IPS-15b (cell line): ENCODE data around the gene KRTAP10-11.
"Not testable (repeated sequence)": the region's sequence is repeated elsewhere in the genome, so short reads cannot be mapped to it uniquely, and the experiment has no call there.

Source experiments
- H3K27me3 ChIP-seq: one replicate; pipeline ENCODE4 v1.6.1; 2013; ENCODE audit warnings: low read length; ENCODE audit not compliant: control insufficient read depth, insufficient read depth
- H3K36me3 ChIP-seq: one replicate; pipeline ENCODE4 v1.6.1; 2013; ENCODE audit warnings: low read length; ENCODE audit not compliant: control insufficient read depth, insufficient read depth
- H3K4me1 ChIP-seq: one replicate; pipeline ENCODE4 v1.6.1; 2013; ENCODE audit warnings: mild to moderate bottlenecking, low read length; ENCODE audit not compliant: control insufficient read depth, insufficient read depth
- H3K4me3 ChIP-seq: one replicate; pipeline ENCODE4 v1.5.1; 2013; ENCODE audit warnings: low read depth, low read length
- H3K9ac ChIP-seq: one replicate; pipeline ENCODE4 v1.6.1; 2013; ENCODE audit warnings: low read depth, mild to moderate bottlenecking, low read length
- H3K9me3 ChIP-seq: one replicate; pipeline ENCODE4 v1.6.1; 2013; ENCODE audit warnings: mild to moderate bottlenecking, low read length; ENCODE audit not compliant: control insufficient read depth, insufficient read depth

The KRTAP10-11 gene

DNA sequence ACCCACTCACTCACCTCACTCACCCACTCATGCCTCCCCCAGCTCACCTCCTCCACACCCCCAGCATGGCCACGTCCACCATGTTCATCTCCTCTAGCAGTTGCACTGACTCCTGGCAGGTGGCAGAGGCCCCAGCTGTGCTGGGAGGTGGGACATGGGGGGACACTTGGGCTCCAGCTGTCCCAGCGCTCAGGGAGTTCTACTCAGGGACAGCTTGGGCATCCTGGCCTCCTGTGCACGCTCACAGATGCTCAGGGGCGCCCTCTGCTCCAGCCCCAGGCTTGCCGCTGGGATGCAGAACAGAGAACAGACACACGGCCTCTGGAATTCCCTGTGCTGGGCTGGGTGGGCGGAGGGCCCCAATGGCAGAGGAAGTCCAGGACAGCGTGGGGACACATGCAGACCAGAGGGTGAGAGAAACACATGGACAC lies 29.1 kb upstream of the KRTAP10-11 start:
- Histone ChIP-seq H3K27me3 (no peaks in the 10 kb centered on the region), H3K4me1 (no peaks in the 10 kb centered on the region)

DNA sequence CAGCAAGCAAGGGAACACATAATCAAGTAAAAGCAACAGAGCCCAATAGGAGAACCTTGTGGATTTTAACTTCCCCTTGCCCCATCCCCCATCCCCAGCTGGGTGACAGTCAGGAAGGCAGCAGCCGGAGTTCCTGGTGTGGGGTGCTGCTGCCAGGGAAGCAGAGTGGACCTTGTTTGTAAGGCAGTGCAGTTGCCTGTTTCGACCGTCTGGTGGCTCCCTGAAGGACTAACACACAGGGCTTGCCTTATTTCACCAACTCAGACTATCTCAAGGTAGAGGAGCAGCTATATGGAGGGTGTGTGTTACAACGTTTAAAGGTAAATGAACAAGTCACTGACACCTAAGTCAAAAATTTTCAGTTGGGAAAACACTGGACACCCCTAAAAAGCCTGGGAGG lies 27.7 kb upstream of the KRTAP10-11 start:
- Histone ChIP-seq H3K27me3 (no peaks in the 10 kb centered on the region), H3K9me3 (peaks cover 3% of the 10 kb centered on the region), H3K4me3 (no peak overlapping the region), H3K4me1 (no peaks in the 10 kb centered on the region), H3K9ac (no peak overlapping the region), H3K36me3 (no peaks in the 10 kb centered on the region)

More for the DNA sequence above, 29.1 kb upstream of the KRTAP10-11 start:
- no peak overlapping the region for H3K9ac ChIP-seq
- H3K9me3 ChIP-seq: no peaks in the 10 kb centered on the region
- H3K4me3 ChIP-seq: no peak overlapping the region
- no peaks in the 10 kb centered on the region for H3K36me3 ChIP-seq

DNA sequence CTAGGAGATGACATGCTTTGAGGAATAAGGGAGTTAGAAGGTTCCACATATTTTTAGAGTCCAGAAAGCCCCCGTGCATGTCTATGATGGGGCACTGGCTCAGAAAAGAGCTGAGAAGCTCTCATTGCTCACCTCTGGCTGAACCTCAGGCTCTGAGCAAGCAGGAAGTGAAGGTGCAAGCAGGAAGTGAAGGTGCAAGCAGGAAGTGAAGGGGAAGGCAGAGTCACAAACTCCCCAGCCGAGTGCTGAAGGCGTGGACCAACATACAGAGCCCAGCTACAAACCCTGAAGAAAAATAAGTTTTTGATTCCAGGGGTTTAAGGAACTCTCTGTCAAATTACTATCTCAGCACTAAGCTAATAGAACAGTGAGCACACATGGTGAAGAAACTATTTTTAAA lies 27.3 kb upstream of the KRTAP10-11 start:
- Histone ChIP-seq H3K4me1 (no peaks in the 10 kb centered on the region), H3K4me3 (no peak overlapping the region), H3K9me3 (peaks cover 6% of the 10 kb centered on the region), H3K9ac (no peak overlapping the region), H3K27me3 (no peaks in the 10 kb centered on the region), H3K36me3 (no peaks in the 10 kb centered on the region)

DNA sequence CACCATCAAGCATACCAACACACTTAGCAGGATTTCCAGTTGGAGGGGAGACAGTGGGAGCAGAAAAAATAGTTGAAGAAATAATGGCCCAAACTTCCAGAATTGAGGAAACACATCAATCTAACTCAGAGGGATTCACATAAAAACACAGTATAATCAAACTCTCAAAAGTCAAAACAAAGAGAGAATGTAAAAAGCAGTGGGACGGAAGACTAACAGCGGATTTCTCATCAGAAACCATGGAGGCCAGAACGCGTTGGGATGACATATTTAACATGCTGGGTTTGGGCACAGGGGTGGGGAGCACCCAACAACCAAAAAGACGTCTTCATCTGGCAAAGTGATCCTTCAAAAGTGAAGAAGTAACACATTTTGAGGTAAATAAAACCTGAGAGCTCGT lies 26.3 kb upstream of the KRTAP10-11 start:
- peaks cover 8% of the 10 kb centered on the region for H3K9me3 ChIP-seq
- no peak overlapping the region for H3K9ac ChIP-seq
- H3K4me1 ChIP-seq: no peaks in the 10 kb centered on the region
- H3K36me3 ChIP-seq: no peaks in the 10 kb centered on the region
- H3K27me3 ChIP-seq: no peaks in the 10 kb centered on the region
- no peak overlapping the region for H3K4me3 ChIP-seq

DNA sequence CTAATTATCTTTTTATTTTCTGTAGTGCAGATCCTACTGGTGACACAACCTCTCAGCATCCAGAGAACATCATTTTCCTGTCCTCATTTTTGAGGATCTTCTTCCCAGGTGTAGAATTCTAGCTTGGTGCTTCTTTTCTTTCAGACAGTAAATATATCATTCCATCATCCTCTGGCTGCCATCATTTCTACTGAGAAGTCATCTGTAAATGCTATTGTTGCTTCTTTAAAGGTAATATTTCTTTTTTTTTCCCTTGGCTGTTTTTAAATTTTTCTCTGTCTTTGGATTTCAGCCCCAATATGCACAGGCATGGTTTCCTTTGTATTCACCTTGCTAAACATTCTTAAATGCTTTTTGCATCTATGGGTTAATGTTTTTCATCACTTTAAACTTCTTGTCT lies 22.6 kb upstream of the KRTAP10-11 start:
- Histone ChIP-seq H3K36me3 (no peaks in the 10 kb centered on the region), H3K4me1 (no peaks in the 10 kb centered on the region), H3K9ac (no peak overlapping the region), H3K9me3 (peaks cover 8% of the 10 kb centered on the region), H3K4me3 (no peak overlapping the region), H3K27me3 (no peaks in the 10 kb centered on the region)

DNA sequence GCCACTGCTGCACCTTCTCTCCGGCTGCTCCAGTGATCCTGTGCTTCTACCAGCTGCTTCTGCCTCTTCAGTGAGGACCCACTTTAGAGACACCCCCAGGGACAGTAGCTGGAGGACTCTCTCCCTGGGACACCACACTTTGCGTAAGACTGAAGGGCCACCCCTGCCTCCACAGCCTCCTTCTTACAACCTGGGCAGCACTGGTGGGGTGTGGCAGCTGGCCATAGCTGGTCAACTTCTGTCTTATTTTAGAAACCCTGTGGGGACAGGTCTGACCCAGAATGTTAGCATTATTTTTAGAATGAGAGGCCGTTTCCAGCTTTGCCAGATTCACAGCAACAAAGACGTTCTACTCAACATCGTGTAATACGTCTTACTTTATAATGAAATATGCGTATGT lies 20.5 kb upstream of the KRTAP10-11 start:
- Histone ChIP-seq H3K9ac (no peak overlapping the region), H3K36me3 (no peaks in the 10 kb centered on the region), H3K4me1 (no peaks in the 10 kb centered on the region), H3K9me3 (peaks cover 8% of the 10 kb centered on the region), H3K4me3 (no peak overlapping the region), H3K27me3 (no peaks in the 10 kb centered on the region)

DNA sequence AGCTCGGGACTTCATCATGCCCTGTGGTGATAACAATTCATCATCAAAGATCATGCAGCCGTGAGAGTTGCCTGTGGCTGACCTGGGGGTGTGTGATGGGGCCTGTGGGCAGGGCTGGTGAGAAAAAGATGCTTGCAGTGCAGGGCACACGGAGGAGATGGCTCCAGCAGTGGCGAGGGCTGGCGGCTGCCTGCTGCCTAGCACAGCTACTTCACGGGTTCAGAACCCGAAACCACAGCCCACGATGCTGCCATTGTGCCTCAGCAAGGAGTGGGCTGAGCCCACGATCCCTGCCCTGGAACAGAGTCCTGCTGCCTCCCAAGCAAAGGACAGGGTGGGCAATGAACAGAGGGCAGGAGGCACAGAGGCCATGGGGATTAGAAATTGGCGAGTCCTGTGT lies 20.0 kb upstream of the KRTAP10-11 start:
- Histone ChIP-seq H3K27me3 (no peaks in the 10 kb centered on the region), H3K9ac (no peak overlapping the region), H3K4me3 (no peak overlapping the region), H3K9me3 (peaks cover 8% of the 10 kb centered on the region), H3K36me3 (no peaks in the 10 kb centered on the region), H3K4me1 (no peaks in the 10 kb centered on the region)

DNA sequence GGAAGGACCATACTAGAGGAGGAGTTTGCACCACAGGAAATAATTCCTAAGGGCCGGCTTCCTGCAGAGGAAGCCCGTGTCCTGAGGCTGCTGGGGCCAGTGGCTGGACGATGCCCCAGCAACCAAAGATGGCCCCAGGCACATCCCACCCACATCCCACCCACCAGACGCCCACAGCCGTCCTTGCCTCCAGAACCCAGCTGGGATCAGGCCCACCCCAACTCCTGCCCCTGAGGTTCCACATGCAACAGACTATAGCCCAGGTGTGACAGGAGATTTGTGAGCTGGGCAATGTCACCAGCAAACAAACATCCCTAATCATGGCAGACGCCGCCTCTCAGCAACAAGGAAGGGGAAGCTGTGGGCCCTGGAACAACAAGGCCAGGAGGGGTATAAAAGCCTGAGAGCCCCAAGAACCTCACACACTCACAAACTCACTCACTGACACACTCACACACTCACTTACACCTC lies 19.5 kb upstream of the KRTAP10-11 start, which contains the start of gene KRTAP10-9:
Gene KRTAP10-9, plus strand, starts transcription at position 421 of the 471 bp plus-strand sequence. CDS start 79 bp downstream, outside the sequence.
- Histone ChIP-seq H3K4me1 (no peaks in the 10 kb centered on the region), H3K9me3 (peaks cover 8% of the 10 kb centered on the region), H3K4me3 (no peak within 1 kb of the TSS), H3K36me3 (no peaks in the 10 kb centered on the region), H3K9ac (no peak within 1 kb of the TSS), H3K27me3 (no peaks in the 10 kb centered on the region)

DNA sequence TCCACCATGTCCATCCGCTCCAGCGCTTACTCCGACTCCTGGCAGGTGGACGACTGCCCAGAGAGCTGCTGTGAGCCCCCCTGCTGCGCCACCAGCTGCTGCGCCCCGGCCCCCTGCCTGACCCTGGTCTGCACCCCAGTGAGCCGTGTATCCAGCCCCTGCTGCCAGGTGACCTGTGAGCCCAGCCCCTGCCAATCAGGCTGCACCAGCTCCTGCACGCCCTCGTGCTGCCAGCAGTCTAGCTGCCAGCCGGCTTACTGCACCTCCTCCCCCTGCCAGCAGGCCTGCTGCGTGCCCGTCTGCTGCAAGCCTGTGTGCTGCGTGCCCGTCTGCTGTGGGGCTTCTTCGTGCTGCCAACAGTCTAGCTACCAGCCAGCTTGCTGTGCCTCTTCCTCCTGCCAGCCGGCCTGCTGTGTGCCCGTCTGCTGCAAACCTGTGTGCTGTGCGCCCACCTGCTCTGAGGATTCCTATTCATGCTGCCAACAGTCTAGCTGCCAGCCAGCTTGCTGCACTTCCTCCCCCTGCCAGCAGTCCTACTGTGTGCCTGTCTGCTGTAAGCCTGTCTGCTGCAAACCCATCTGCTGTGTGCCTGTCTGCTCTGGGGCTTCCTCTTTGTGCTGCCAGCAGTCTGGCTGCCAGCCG lies 18.9 kb upstream of the KRTAP10-11 start:
- H3K27me3 ChIP-seq, H3K9me3 ChIP-seq, H3K36me3 ChIP-seq, H3K4me3 ChIP-seq, H3K9ac ChIP-seq, H3K4me1 ChIP-seq: not testable (repeated sequence)

DNA sequence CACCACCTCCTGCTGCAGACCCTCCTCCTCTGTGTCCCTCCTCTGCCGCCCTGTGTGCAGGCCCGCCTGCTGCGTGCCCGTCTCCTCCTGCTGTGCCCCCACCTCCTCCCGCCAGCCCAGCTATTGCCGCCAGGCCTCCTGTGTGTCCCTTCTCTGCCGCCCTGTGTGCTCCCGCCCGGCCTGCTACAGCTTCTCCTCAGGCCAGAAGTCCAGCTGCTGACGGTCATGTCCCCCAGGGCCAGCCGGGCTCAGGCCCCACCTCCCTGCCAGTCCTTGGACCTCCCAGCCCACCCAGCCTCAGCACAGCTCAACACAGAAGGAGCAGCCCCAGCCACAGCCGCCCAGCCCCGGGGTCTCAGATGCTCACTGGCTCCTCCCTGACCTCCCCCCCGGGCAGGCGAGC lies 18.4 kb upstream of the KRTAP10-11 start:
- H3K27me3 ChIP-seq, H3K9ac ChIP-seq, H3K4me3 ChIP-seq, H3K9me3 ChIP-seq, H3K4me1 ChIP-seq, H3K36me3 ChIP-seq: not testable (repeated sequence)

DNA sequence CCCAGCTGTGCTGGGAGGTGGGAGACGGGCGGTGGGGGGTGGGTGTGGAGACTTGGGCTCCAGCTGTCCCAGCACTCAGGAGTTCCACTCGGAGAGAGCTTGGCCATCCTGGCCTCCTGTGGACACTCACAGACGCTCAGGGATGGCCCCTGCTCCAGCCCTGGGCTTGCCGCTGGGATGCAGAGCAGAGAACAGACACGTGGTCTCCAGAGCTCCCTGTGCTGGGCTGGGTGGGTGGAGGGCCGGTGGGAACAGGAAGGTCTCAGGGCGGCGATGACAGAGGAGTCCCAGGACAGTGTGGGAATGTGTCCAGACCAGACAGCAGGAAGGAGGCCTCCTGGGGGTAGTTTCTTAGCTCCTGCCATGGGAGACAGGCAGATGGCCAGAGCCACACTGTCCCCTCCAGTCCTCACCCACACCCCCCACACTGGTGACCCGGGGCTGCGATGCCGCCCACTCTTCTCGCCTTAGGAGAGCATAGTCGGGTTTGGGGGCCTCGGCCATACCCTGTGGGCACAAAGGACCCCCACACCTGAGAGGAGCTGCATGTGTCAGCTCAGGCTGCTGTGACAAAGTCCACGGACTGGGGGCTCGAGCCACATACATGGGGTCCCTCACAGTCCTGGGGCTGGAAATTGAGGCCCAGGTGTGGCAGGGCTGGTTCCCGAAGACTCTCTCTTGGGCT lies 17.4 kb upstream of the KRTAP10-11 start:
- Histone ChIP-seq H3K9ac (no peak overlapping the region), H3K9me3 (peaks cover 3% of the 10 kb centered on the region), H3K27me3 (no peaks in the 10 kb centered on the region), H3K36me3 (no peaks in the 10 kb centered on the region), H3K4me1 (no peaks in the 10 kb centered on the region), H3K4me3 (no peak overlapping the region)

DNA sequence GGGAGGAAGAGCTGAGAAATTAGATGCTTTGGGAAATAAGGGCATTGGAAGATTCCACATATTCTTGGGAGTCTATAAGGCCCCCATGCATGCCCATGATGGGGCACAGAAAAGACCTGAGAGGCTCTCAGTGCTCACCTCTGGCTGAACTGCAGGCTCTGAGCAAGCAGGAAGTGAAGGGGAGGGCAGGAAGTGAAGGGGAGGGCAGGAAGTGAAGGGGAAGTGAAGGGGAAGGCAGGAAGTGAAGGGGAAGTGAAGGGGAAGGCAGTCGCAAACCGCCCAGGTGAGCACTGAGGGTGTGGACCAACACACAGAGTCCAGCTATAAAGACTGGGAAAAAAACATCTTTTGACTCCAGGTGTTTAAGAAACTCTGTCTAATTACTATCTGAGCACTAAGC lies 15.8 kb upstream of the KRTAP10-11 start:
- H3K4me1 ChIP-seq: no peaks in the 10 kb centered on the region
- no peaks in the 10 kb centered on the region for H3K36me3 ChIP-seq
- no peaks in the 10 kb centered on the region for H3K27me3 ChIP-seq
- H3K9me3 ChIP-seq: no peaks in the 10 kb centered on the region
- no peak overlapping the region for H3K9ac ChIP-seq
- H3K4me3 ChIP-seq: no peak overlapping the region
